LHCN-M2 (cell line): ENCODE results near the gene CRMP1. TPM values are rescaled to one million over a fixed set of nuclear protein-coding genes. Genes with fewer than 3 reads are reported as not detected.
"Not testable (repeated sequence)": the region's sequence is repeated elsewhere in the genome, so short reads cannot be mapped to it uniquely, and the experiment has no call there.

Source experiments
- DNase-seq: peaks from one replicate; pipeline ENCODE4 v3.0.0-alpha.2; 2012; ENCODE audit warnings: low read depth
- total RNA-seq: library from RNA; depleted of rRNA; stranded (reverse); fragments of >200 nt; gene quantifications from 2 replicates; pipeline ENCODE4 v1.2.3, GENCODE V29; 2014

Gene CRMP1
- total RNA-seq, 1 experiment from 2014 or later, result 7.3 TPM

- no peak for DNase-seq
Observed at GRCh38 chr4:5858020-5858769, 34.7 kb downstream of the CRMP1 start.

DNA sequence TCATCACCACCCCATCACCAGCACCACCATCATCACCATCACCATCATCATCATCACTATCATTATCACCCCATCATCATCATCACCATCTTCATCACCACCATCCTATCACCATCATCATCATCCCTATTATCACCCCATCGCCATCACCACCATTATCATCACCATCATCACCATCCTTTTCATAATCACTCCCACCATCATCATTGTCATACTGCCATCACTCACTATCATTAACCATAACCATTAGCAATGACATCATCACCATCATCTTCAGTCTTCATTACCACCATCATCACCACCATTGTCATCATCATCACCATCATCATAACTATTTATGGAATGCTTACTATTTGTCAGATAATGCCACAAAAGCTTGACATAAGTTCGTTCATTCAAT lies 35.7 kb downstream of the CRMP1 start:
- no peak for DNase-seq

DNA sequence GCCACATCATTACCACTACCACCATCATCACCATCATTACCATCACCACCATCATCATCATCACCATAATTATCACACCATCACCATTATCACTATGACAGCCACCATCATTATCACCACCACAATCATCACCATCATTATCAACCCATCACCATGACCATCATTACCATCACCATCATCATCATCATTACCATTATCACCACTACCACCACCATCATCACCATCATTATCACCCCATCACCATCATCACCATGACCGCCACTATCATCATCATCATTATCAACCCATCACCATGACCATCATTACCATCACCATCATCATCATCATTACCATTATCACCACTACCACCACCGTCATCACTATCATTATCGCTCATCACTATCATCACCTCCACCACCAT lies 36.5 kb downstream of the CRMP1 start:
- DNase-seq, result not testable (repeated sequence)

GRCh38 chr4:5854929-5855328 lies 38.0 kb downstream of the CRMP1 start:
- no peak for DNase-seq

DNA sequence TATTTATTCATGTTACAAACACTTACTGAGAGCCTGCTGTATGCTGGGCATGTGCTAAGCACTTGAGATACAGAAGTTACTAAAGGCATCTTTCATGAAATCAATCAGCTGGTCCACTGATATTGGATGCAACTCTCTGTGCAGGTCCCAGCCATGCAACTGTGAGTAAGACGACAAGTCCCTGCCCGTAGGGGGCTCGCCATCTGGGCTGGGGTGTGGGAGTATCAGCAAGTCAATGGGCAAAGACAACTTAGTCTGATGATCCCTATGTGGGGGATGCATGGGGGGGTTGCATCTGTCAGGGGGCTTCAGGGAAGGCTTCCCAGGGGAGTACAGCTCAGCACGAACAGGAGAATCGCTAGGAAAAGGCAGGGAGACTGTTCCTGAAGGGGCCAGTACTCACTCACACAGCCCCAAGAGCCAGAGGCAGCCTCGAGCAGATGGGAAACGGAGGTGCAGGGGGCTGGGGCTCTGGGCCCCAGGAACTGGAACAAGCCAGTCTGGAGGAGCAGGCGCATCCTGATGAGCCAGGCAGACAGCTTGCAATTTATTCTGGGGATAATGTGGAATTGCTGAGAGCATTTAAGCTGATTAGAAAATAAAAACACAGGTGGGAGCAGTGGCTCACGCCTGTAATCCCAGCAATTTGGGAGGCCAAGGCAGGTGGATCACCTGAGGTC lies 40.2 kb downstream of the CRMP1 start:
- DNase-seq, result no peak

- DNase-seq, result no peak
Observed at GRCh38 chr4:5851637-5852301, 41.1 kb downstream of the CRMP1 start.

DNA sequence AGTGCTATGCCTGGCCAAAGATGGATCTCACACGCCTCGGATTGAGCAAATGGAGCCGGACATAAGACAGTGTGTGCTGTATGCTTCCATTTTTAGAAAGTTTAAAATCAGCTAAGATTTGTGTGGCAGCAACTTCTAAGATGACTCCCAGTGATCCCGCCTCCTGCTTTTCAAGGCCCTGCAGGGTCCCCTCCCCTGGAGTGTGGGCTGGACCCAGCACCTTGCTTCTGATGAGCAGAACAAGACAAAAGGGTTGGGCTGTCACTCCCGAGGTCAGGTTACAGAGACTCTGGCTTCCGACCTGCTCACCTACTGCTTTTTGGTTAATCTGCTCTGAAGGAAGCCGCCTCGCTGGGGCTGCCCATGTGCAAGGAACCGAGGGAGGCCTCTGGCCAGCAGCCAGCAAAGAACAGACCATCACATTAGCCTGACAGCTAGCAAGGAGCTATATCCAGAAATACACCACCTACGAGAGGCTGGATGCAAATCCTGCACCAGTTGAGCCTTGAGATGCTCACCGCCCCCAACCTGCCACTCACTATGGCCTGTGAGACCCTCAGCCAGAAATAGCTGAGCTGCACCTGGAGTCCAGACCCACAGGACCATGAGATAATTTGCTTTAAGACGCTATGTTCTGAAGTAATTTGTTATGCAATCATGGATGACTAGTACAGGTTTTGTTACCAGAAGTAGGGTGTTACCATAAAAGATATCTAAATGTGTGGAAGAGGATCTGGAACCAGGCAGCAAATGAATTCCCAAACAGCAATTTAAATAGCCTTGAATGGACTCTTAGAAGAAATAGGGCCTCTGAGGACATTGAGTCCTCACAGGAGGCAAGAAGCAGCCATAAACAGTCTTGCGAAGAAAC lies 47.6 kb downstream of the CRMP1 start:
- DNase-seq, result no peak

DNA sequence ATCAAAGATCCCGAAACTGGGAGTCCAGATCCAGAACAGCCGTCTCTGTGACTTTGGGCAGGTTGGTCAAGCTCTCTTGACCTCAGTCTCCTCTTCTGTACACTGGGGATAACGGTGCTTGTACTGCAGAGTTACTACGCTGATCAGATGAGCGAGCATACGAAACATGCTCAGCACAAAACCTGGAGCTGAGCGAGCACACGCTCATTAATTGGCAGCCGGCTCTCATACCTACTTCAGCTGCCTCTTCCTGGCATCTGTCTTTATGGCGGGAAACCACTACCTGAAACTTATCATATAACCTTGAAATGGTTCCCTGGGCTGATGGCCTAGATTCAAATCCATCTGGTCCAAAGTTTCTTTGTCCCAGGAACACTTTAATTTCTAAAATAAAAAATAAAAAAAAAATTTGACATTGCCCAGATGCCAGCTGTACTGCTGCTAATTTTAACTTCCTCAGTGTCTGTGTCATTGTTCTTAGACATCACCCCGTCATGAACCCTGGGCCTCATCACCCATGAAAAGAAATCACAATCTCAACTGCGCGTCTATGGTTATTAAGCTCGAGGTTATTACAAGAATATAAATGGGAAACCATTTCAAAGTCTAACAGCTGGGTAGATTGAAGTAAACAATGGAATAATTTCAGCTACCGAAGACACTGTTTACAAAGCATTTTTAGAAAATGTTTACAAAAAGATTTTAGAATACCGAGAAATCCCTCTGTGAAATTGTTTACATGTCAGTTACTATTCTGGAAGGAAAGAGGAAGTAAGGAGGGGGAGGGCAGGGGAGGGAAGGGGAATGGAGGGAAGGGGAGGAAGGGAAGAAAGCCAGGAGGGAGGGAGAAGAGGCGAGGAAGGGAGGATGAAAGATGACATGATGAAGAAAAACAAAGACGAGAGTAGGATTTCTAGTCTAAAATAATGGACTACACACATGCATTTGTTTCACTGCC lies 49.0 kb downstream of the CRMP1 start:
- DNase-seq, result no peak

DNA sequence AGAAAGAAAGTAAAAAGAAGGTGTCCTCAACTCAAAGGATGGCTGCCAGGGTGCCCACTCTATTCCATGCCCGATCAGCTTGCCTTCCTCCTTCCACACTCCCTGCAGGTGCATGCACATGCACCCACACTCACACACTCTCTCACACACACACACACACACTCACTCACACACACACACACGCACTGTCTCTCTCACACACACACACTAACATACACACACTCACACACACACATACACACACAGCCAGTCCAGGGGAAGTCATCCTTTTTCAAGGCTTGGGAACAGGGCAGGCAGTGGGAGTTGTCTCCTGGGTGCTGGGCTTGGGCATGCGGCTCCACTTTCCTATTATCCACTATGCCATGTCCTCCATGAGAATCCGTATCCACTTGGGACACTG lies 50.4 kb downstream of the CRMP1 start:
- DNase-seq, result no peak

GRCh38 chr4:5839751-5840674 lies 52.9 kb downstream of the CRMP1 start:
- DNase-seq, result no peak

DNA sequence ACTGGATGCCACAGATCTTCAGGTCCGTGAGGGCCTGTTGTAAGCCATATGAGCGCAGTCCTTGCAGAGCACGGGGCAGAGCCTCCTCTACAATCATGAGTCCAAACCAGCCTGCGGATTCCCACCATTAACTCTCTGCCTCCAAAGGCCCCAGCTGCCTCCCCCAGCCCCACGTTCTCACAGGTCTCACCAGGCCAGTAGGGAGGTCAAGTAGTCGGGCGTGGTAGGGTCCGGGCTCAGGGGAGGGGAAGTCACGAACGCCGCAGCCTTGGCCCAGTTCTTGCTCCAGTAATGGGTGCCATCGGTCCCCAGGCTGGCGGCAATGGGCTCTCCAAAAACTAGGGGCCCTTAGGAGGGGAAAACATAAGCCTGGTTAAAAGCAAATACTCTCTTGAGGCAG lies 53.6 kb downstream of the CRMP1 start:
- DNase-seq, result no peak

GRCh38 chr4:5837483-5837882 lies 55.4 kb downstream of the CRMP1 start:
- not testable (repeated sequence) for DNase-seq

DNA sequence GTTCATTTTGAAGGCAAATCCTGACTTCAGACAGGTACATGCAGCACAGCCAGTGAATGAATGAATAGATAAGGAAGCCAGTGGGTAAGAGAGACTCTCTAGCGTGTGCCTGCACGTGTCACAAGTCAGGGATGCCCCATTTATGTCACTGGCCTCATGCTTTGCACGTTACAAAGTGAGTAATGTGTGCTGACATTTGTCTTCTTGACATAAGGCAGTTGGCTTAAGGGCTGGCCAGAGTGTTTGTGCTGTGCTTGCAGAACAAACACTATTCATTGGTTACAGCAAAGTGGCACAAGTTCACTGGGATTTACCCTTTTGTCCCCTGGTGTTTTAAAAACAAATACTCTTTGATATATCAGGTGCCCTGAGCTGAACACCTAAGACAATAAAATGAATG lies 55.9 kb downstream of the CRMP1 start:
- peak; percentile 31 for DNase-seq

DNA sequence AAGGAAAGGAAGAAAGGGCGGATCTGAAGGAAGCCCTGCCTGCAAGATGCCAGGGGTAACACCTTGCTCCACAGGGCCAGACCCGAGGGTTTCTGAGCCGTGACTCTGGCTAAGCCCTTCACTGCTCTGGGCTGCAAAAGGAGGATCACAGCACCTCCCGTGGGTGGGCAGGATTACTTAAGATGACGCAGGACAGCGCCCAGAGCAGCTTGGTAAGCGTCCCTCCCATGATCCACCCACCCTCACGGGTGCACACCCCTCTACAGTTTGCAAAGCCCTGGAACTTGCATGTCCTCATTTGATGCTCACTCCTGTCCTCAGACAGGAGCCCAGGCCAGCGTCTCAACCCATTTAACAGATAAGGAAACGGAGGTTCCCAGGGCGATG lies 64.9 kb downstream of the CRMP1 start:
- no peak for DNase-seq

GRCh38 chr4:5827108-5828004 lies 65.5 kb downstream of the CRMP1 start:
- peak; percentile 59 for DNase-seq

- DNase-seq, result no peak
Observed at GRCh38 chr4:5826437-5827107, 66.3 kb downstream of the CRMP1 start.

DNA sequence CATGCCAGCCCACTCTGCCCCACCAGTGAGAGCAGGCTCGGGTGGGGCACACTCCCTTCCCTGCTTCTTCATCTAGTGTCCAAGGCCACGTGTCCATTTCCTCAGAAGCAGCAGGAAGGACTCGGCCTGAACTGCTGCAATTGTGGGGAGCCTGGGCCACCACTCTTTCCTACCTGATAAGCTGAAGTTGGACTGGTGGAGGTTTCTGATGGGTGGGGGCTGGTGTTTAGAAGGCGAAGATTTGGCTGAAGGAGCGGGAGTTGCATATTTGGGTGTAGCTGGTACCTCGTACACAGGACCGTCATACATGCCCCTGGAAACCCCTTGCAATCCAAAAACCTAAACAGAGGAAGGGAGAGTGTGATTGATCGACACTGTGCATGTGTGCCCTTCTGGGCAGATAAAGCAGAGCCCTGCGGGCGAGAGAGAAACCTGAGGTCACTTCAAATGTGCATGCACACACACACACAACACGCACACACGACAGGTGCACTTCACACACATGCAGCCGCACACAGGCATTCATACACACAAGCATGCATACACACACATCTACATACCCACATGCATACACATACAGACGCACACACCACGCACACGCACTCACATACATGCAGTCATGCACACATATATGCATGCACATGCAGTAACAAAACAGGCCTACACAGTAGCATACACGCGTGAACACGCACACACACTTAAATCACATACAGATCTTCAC lies 67.4 kb downstream of the CRMP1 start:
- no peak for DNase-seq
